ENCODE measurements around the gene MPV17L2. TPM values are rescaled to one million over a fixed set of nuclear protein-coding genes. Genes with fewer than 3 reads are reported as not detected.
A peak's percentile ranks its signal among the peaks of the same experiment; 100 is the strongest.
"Not testable (repeated sequence)": the region's sequence is repeated elsewhere in the genome, so short reads cannot be mapped to it uniquely, and the experiment has no call there.

The MPV17L2 gene
- 17.0 and 23.4 TPM in 2 replicates for total RNA-seq (2014; rRNA removed; shearing (Covaris generic))
- 11.5 and 12.9 TPM in 2 replicates for polyA plus RNA-seq (2015; cell fraction: cytosol; rRNA removed)
- 5.4 and 8.7 TPM in 2 replicates for polyA plus RNA-seq (2015; cell fraction: nucleus; rRNA removed)

DNA sequence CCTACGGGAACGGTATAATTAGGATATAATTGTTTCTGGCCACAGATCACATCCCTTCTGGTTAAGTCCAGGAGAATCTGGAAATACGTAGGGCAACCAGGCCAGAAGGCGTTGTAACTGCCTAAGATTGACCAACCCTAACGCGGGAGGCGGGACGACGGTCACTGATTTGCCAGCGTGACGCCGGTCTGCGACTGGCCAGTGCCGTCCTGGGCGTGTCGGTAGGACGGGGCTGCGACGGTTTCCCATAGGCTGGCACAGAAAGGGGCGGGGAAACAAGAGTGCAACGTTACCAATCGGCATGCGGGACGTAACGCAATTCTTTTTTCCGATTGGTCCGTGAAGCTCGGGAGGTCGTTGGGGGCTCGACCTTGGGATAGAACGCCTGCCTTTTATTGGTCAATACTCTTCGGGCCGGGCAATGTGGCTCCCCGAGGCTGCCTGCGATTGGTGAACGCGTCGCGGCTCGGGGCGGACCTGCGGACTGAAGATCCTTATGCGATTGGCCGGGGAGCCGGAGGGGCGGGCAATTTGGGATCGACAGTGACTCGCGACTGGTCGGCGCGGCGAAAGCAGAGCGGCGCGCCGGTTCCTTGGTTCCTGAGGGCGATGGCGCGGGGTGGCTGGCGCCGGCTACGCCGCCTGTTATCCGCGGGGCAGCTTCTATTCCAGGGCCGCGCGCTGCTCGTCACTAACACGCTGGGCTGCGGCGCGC, at the start of gene MPV17L2:
MPV17L2 (plus strand) TSS at position 546 of the 715 bp plus-strand sequence; CDS start at position 610, 64 bp downstream.
- DNase-seq (ENCODE audit: low read depth), result peak; percentile 100

DNA sequence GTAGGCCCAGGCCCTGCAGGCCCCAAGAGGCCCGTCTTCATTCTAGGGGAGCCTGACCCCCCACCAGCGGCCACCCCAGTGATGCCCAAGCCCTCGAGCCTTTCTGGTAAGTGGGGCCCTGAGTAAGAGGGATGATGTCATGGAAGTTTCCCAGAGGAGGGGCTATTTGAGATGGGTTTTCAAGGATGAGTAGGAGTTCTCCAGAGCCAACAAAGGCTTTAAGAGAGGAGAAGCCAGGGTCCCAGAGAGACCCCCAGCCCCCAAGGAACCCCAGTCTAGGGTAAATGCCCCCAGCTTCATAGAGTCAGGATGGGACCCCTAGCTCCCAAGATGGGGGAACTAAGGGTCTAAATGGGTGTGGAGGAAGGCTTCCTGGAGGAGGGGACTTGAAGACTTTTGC, 49.1 kb upstream of the MPV17L2 start:
- no peak for DNase-seq (ENCODE audit: low read depth)

DNA sequence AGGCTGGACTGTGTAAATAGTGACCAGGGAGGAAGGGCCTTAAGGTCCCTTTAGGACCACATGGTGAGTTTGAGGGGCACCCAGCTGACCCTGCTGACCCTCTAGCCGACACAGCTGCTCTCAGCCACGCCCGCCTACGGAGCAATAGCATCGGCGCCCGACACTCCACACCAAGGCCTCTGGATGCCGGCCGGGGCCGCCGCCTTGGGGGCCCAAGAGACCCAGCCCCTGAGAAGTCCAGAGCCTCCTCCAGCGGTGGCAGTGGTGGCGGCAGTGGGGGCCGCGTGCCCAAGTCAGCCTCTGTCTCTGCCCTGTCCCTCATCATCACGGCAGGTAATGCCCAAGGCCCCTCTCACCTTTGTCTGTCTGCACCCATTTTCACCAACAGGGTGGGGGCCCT, 48.7 kb upstream of the MPV17L2 start:
- DNase-seq (ENCODE audit: low read depth), result no peak

DNA sequence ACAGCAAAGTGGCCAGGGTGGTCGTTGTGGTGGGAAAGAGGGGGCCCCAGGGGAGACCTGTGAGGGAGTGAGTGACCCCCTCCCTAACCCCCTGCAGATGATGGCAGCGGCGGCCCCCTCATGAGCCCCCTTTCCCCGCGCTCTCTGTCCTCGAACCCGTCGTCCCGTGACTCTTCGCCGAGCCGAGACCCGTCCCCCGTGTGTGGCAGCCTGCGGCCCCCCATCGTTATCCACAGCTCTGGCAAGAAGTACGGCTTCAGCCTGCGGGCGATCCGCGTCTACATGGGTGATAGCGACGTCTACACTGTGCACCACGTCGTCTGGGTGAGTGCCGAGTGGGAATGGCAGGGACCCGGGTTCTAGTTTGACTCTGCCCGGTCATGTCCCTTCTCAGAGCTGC, 48.1 kb upstream of the MPV17L2 start:
- no peak for DNase-seq (ENCODE audit: low read depth)

DNA sequence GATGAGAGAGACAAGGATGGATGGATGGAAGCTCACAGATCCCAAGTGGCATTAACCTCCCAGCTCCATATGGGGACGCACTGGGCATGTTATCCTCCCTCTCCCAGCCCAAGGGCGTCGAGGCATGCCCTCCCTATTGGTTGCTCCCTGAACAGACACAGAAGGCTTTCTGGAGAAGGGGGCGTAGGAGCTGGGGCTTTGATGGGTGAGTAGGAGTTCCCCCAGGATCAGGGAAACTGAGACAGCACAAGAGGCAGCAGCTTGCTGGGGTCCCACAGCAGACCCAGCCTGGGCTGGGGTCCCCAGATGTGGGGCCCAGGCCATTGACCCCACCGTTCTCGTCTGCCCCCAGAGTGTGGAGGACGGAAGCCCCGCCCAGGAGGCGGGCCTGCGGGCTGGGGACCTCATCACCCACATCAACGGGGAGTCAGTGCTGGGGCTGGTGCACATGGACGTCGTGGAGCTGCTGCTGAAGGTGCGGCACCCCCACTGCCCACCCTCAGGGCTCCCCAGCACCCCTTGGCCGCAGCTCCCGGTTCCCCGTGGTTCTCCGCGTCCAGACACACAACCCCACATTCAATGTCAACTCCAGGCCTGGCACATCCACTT, 47.5 kb upstream of the MPV17L2 start:
- DNase-seq (ENCODE audit: low read depth), result no peak

DNA sequence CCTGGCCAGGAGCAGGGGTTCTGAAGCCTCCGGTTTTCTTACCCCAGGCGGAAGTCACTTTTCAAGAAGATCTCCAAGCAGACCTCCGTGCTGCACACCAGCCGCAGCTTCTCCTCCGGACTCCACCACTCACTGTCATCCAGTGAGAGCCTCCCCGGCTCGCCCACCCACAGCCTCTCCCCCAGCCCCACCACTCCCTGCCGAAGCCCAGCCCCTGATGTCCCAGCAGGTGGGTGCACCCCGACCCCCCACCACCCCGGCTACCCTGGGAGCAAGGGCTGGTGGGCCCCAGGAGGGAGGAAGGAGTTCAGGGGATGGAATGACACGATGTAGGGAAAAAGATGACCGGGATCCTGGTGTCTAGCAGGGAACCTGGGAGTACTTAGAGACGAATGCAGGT, 45.6 kb upstream of the MPV17L2 start:
- no peak for DNase-seq (ENCODE audit: low read depth)

DNA sequence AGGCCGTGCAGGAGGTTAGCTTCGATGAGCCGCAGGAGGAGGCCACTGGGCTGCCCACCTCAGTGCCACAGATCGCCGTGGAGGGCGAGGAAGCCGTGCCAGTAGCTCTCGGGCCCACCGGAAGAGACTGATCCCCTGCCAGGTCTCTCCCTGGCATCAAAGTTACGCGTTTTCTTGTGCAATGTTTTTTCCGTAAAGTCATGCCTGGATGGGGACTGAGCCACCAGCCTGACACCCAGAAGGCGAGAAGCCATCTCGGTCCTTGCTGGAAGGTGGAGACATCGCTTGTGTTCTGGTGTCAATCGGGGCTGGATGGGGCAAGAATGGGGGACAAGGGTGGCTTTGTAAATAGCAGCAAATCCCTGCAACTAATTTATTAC, 43.4 kb upstream of the MPV17L2 start:
- DNase-seq (ENCODE audit: low read depth), result no peak

DNA sequence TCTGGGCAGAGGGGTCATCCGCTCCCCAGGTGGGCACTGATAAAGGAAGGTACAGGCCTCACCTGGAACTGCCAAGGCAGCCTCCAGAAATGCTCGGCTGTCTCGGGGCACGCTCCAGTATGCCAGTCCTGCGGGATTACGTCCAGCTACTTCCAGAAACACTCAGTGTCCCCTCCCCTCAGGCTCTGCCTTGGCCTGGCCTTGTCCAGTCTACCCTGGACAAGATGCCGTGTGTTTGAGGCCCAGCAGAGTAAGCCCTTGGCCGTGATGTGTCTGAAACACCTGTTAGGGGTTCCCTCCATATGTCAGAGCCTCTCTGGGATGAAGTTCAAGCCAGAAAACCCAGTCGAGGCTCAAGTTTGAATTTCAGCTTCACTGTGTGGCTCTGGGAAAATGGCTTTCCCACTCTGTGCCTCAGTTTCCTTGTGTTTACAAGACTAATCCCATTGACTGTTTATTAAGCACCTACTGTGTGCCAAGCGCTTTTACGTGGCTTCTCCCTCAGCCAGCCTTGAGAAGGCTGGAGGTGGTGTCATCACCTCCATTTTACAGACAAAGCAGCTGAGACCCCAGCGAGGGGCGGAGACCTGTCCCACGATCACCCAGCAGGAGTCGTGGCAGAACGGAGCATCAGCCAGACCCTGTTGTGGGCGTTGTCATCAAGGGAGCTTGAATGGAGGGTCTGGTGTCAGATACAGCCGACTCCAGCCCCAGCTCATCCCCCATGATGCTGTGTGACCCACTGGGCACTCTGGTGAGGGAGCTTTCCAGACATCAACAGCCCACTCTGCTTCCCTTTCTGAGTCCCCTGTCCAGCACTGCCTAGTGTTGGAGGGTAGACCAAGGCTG, 42.0 kb upstream of the MPV17L2 start:
- no peak for DNase-seq (ENCODE audit: low read depth)

DNA sequence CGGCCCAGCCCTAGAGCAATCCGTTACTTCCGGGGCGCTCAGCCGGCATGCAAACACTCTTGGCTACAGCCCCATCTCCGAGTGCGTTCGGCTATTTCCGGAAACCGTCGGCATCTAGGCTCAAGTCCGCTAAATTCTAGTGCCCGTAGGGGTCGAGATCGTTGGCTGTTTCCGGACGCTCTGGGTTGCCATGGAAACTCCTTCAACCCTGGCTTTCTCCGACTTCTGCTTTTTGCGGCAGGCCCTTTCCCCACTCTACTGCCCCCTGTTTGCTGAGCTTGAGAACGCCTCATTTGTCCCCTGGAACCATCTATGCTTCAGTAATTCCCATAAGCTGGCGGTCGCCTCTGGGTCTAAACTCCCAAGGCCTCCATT, 40.6 kb upstream of the MPV17L2 start:
- peak; percentile 97 for DNase-seq (ENCODE audit: low read depth)

DNA sequence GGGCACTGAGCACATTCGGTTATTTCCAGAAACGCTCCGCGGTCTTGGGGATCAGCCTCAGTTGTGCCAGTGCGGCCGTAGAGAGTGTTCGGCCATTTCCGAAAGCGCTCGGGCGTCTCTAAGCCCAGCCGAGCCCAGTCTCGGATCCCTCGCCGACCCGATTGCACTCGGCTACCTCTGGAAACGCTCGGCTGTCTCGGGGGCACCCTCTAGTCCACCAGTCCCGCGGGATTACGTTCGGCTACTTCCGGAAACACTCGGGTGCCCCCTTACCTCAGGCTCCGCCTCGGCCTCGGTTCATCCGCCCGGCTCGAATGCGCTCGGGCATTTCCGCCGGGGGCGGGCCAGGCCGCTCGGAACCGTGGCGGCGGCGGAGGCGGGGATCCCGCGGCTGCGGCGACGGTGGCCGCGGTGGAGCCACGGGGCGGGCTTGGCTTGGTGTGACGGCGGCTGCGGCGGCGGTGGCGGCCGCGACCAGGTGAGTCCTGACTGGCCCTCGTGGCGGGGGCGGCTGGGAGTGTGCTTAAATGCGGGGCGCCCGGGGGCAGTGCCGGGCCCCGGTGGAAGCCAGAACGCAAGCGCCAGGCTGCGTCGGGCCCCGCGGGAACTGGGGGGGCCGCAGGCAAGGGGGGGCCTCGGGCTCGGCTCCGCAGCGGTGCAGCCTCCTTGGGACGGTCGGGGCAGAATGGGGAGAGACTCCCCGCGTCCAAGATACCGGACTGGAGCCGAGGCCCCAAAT, 40.0 kb upstream of the MPV17L2 start, which contains the start of gene PIK3R2:
PIK3R2 (plus strand) TSS at position 347 of the 739 bp plus-strand sequence. CDS start 2,717 bp downstream, outside the sequence.
- DNase-seq (ENCODE audit: low read depth), result peak; percentile 97

DNA sequence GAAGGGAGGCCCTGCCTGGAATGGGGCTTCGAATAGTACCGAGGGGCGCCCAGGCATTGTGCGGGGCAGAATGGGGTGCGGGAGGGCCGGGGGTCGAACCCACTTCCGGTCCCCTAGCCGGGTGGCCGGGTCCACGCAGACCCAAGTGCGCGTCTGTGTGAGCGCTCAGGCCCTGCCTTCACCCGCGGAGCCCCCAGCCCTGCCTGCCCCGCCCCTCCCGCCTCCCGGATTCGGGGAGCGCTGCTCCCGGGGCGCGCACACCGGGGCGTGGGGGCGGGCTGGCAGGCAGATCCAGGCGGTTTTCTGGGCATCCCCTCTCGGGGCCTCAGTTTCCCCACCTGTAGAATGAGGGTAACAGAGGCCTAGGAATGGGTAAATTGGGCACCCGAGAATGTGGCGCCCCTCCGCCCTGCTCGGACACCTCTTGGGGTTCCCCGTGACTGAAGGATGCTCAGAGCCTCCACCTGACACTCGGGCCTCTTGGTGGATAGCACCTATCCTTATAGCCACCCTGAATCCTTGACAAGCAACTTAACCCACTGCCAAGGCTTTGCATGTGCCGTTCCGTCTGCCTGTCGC, 39.4 kb upstream of the MPV17L2 start:
- DNase-seq (ENCODE audit: low read depth), result no peak

DNA sequence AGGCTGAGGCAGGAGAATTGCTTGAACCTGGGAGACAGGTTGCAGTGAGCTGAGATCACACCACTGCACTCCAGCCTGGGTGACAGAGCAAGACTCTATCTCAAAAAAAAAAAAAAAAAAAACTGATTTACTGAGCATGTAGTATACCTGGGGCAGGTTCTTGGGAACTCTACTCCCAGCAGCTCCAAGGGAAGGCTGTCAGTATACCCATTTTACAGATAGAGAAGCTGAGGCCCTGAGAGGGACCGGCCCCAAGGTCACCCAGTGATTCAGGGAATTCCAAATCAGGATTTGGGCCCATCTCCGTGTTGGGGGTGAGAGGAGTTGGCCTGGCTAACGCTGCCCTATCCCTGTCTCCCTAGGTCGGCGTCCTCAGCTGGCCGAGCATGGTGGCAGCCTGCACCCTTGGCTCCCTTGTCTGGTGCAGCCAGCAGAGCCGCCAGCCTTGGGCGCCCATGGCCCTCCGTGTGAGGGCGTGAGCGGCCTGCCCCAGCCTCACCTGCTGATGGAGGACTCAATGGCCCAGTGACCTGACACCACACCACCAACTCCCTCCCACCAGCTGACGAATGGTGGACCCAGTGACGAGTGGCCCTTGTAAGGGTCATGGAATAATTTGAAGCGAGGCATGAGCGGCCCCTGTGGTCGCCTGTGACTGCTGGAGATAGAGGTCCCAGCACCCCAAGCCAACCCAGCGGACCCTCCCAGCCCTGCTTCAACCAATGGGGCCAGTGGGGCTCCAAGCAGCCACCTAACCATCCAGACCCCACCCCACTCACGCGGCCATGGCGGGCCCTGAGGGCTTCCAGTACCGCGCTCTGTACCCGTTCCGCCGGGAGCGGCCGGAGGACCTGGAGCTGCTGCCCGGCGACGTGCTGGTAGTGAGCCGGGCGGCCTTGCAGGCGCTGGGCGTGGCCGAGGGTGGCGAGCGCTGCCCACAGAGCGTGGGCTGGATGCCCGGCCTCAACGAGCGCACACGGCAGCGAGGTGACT, 37.6 kb upstream of the MPV17L2 start:
- no peak for DNase-seq (ENCODE audit: low read depth)

DNA sequence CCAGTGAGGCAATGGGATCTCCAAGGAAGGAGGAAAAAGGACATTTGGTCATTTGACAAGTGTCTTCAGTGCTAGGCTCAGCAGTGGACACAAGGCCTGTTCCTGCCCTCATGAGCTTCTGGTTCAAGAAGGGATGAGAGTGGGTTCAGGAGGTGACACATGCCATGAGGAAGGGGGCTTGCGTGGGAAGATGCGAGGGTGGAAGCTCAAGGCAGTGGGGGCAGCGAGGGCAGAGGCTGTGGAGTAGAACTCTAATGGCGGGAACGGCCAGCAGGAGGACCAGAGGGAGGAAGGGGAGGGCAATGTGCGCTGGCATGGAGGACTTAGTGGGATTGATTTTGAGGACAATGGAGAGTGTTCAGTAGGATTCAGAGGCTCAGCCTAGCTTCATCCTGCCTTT, 36.8 kb upstream of the MPV17L2 start:
- no peak for DNase-seq (ENCODE audit: low read depth)

DNA sequence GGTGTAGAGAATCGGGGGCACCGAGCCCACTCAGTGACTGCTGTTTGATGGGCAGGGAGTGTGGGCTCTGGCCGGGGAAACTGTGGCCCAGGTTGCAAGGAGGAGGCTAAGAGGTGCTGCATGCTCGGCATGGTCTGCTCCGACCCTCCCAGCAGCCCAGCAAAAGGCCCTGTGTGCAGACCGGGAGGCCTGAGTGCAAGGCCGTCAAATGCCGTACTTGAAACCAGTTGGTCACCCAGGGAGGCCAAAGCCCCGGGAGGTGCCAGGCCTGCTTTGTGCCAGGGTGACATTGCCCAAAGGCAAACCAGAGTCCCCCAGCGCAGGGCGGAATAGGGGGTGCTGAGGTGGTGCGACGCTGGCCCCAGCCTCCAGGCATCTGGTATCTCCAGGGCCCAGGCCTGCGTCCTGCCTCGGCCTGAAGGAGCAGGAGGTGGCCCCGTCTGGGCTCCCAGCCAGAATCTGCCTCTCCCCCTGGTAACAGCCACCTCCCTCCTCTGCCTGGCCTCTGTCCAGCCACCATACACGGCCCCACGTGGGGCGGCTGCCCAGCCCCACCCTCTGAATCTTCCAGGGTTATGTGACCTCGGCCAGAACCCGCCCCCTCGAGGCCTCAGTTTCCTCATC, 36.1 kb upstream of the MPV17L2 start:
- DNase-seq (ENCODE audit: low read depth), result peak; percentile 36

DNA sequence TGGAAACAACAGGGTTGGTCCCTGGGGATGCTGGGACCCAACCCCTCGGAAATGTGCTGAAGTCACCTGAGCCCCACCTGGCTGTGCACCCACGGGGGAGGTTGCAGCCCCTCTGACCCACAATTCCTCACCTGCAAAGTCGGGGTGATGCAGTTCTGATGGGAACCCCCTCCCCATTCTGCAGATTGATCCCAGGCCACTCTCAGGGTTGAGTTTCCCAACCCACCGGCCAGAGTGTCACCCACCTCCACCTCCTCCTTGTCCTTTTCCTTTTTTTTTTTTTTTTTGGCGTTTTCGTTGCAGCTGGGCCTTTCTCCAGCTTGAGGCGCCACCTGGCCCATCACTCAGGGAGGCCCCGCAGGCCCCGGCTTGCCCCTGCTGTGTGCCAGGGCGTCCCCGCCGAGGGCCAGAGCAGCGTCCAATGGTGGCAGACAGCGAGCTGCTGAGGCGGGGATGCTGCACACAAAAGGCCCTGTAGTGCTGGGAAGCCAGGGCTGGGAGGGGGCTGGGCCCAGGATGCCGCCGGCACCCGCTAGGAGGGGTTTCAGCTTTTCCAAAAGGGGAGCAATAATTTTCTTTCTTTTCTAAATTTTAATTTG, 35.5 kb upstream of the MPV17L2 start:
- DNase-seq (ENCODE audit: low read depth), result no peak

DNA sequence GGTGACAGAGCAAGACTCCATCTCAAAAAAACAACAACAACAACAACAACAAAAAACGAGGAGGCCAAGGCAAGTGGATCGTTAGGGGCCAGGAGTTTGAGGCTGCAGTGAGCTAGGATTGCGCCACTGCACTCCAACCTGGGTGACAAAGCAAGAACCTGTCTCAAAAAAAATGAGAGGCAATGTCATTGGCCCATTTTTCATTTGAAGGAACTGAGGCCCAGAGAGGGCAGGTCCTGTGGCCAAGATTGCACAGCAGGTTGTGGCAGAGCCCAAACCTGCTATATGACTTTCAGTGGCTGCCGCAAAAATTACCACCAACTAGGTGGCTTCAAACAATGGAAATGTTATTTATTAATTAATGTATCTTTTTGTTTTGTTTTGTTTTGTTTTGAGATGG, 34.6 kb upstream of the MPV17L2 start:
- no peak for DNase-seq (ENCODE audit: low read depth)

DNA sequence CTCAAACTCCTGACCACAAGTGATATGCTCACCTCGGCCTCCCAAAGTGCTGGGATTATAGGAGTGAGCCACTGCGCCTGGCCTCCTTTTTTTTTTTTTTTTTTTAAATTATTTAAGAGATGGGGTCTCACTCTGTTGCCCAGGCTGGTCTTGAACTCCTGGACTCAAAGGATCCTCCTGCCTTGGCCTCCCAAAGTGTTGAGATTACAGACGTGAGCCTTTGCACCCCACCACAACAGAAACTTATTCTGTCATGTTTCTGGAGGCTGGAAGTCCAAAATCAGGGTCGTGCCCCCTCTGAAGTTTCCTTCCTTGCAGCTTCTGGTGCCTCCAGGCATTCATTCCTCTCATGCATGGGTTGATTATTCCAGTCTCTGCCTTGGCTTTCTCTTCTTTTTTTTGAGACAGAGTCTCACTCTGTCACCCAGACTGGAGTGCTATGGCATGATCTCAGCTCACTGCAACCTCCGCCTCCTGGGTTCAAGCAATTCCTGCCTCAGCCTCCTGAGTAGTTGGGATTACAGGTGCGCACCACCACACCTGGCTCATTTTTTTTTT, 33.9 kb upstream of the MPV17L2 start:
- DNase-seq (ENCODE audit: low read depth), result not testable (repeated sequence)

DNA sequence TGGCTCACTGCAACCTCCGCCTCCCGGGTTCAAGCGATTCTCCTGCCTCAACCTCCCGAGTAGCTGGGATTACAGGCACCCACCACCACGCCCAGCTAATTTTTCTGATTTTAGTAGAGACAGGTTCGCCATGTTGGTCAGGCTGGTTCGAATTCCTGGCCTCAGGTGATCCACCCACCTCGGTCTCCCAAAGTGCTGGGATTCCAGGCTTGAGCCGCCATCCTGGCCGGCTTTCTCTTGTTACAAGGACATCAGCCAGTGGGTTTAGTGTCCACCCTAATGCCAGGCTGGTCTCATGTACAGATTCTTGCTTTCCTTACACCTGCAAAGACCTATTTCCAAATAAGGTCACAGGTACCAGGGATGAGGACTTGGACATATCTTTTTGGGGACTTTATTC, 33.2 kb upstream of the MPV17L2 start:
- no peak for DNase-seq (ENCODE audit: low read depth)
